HL-60 (cell line): ENCODE results near the gene MYMK.

Experiments used
- DNase-seq, 2 experiments: peaks; one replicate each; pipeline ENCODE4 v3.0.0-alpha.2; 2010 to 2020; ENCODE audit warnings: low read depth in 1 of 2, low spot score in 1 of 2
- H3K27ac ChIP-seq: fragments of 250-450 bp; sonication (Bioruptor Pico); replicated peaks from 2 replicates; pipeline ENCODE4 v1.5.1; 2020; ENCODE audit warnings: mild to moderate bottlenecking, moderate library complexity
- H3K27me3 ChIP-seq: fragments of 250-450 bp; sonication (Bioruptor Pico); 2 replicates; pipeline ENCODE4 v1.5.1; 2021; ENCODE audit warnings: mild to moderate bottlenecking, moderate library complexity; ENCODE audit not compliant: insufficient read depth, poor library complexity, severe bottlenecking
- H3K4me3 ChIP-seq: replicated peaks from 2 replicates; pipeline ENCODE4 v1.5.1; 2011; ENCODE audit warnings: mild to moderate bottlenecking, control low read depth, low read length; ENCODE audit not compliant: insufficient read depth
- CTCF ChIP-seq: IDR thresholded peaks from one replicate; pipeline ENCODE4 v1.5.1; 2011; ENCODE audit warnings: low read length, control low read depth, inconsistent platforms; ENCODE audit not compliant: insufficient read depth
- GABPA ChIP-seq: IDR thresholded peaks from 2 replicates; pipeline ENCODE4 v1.6.1; 2012; ENCODE audit warnings: low read depth
- POLR2AphosphoS5 ChIP-seq: IDR thresholded peaks from 2 replicates; pipeline ENCODE4 v1.6.1; 2012; ENCODE audit warnings: low read depth
- REST ChIP-seq: IDR thresholded peaks from 2 replicates; pipeline ENCODE4 v1.6.1; 2012; ENCODE audit warnings: low read depth; ENCODE audit not compliant: insufficient replicate concordance
- SPI1 ChIP-seq: IDR thresholded peaks from 2 replicates; pipeline ENCODE4 v1.6.1; 2012; ENCODE audit warnings: low read depth, mild to moderate bottlenecking, borderline replicate concordance

The MYMK gene

GRCh38 chr9:133515615-133516255 is 9.0 kb downstream of the MYMK start:
- H3K4me3 ChIP-seq = no peak overlapping the region
- H3K27me3 ChIP-seq = peaks cover 2% of the 10 kb centered on the region
- DNase-seq = no peak
- TF ChIP-seq SPI1 (no peak), CTCF (no peak), REST (no peak), GABPA (no peak), POLR2AphosphoS5 (no peak)
- H3K27ac ChIP-seq = no peak overlapping the region

- no peak overlapping the region for H3K4me3 ChIP-seq
- peaks cover 2% of the 10 kb centered on the region for H3K27me3 ChIP-seq
- TF ChIP-seq POLR2AphosphoS5 (no peak), CTCF (no peak), SPI1 (no peak), GABPA (no peak), REST (no peak)
- H3K27ac ChIP-seq = no peak overlapping the region
- DNase-seq = no peak
These were observed 9.5 kb downstream of the MYMK start for GRCh38 chr9:133515240-133515610.

GRCh38 chr9:133514460-133515239 is 10.1 kb downstream of the MYMK start:
- H3K27ac ChIP-seq = no peak overlapping the region
- TF ChIP-seq GABPA (no peak), POLR2AphosphoS5 (no peak), REST (no peak), SPI1 (no peak), CTCF (no peak)
- H3K27me3 ChIP-seq = peaks cover 3% of the 10 kb centered on the region
- H3K4me3 ChIP-seq = no peak overlapping the region
- DNase-seq = no peak
